GM18498 (cell line): ENCODE results near the gene TRPM2.

Experiments
- ATAC-seq: cut with Tn5 transposase; IDR thresholded peaks from one replicate; pipeline ENCODE4 v1.9.1; 2021; ENCODE audit warnings: mild to moderate bottlenecking, moderate library complexity; ENCODE audit not compliant: unreplicated experiment

Gene TRPM2

GRCh38 chr21:44424608-44425306 lies 71.3 kb downstream of the TRPM2 start:
- no peak for ATAC-seq

- no peak for ATAC-seq
Observed at GRCh38 chr21:44425307-44425894, 72.0 kb downstream of the TRPM2 start.

GRCh38 chr21:44425895-44426662 lies 72.7 kb downstream of the TRPM2 start:
- ATAC-seq, result no peak

GRCh38 chr21:44426663-44427191 lies 73.3 kb downstream of the TRPM2 start:
- no peak for ATAC-seq

- ATAC-seq, result no peak
Observed at GRCh38 chr21:44427241-44428120, 74.1 kb downstream of the TRPM2 start.

GRCh38 chr21:44428281-44428960 lies 75.0 kb downstream of the TRPM2 start:
- ATAC-seq, result no peak

GRCh38 chr21:44429894-44430293 lies 76.5 kb downstream of the TRPM2 start:
- no peak for ATAC-seq

- ATAC-seq, result no peak
Observed at GRCh38 chr21:44431300-44431699, 77.9 kb downstream of the TRPM2 start.

GRCh38 chr21:44432841-44433790 lies 79.7 kb downstream of the TRPM2 start:
- no peak for ATAC-seq

- no peak for ATAC-seq
Observed at GRCh38 chr21:44433791-44434567, 80.6 kb downstream of the TRPM2 start.

- no peak for ATAC-seq
Observed at GRCh38 chr21:44434568-44434925, 81.1 kb downstream of the TRPM2 start.

- ATAC-seq, result no peak
Observed at GRCh38 chr21:44434936-44435635, 81.7 kb downstream of the TRPM2 start.

- ATAC-seq, result no peak
Observed at GRCh38 chr21:44436111-44436611, 82.7 kb downstream of the TRPM2 start.

- no peak for ATAC-seq
Observed at GRCh38 chr21:44436958-44437357, 83.5 kb downstream of the TRPM2 start.

GRCh38 chr21:44437371-44437695 lies 83.9 kb downstream of the TRPM2 start:
- ATAC-seq, result no peak

- ATAC-seq, result no peak
Observed at GRCh38 chr21:44437696-44438431, 84.4 kb downstream of the TRPM2 start.
